NCI-H2171 (cell line): Measurements from ENCODE around the gene LRRC32.

Source experiments
- DNase-seq: peaks from one replicate; lab custom pipeline; 2025; lab: John Stamatoyannopoulos, UW

The LRRC32 gene

GRCh38 chr11:76678321-76678720 is 7.8 kb upstream of the LRRC32 start:
- DNase-seq, result no peak

- DNase-seq, result no peak
Observed at GRCh38 chr11:76677458-76677765, 6.9 kb upstream of the LRRC32 start.

- no peak for DNase-seq
Observed at GRCh38 chr11:76676636-76677457, 6.3 kb upstream of the LRRC32 start.

- no peak for DNase-seq
Observed at GRCh38 chr11:76674517-76675400, 4.2 kb upstream of the LRRC32 start.

- DNase-seq, result no peak
Observed at GRCh38 chr11:76673176-76674142, 2.9 kb upstream of the LRRC32 start.

- DNase-seq, result no peak
Observed at GRCh38 chr11:76672431-76673175, 2.1 kb upstream of the LRRC32 start.

GRCh38 chr11:76671626-76672309 is 1.2 kb upstream of the LRRC32 start:
- no peak for DNase-seq

GRCh38 chr11:76671237-76671592 is 668 bp upstream of the LRRC32 start:
- DNase-seq, result no peak

GRCh38 chr11:76669901-76670484 is 554 bp downstream of the LRRC32 start:
- DNase-seq, result no peak

- DNase-seq, result no peak
Observed at GRCh38 chr11:76668362-76669155, 2.0 kb downstream of the LRRC32 start.

- no peak for DNase-seq
Observed at GRCh38 chr11:76667856-76668255, 2.7 kb downstream of the LRRC32 start.

- no peak for DNase-seq
Observed at GRCh38 chr11:76667271-76667818, 3.2 kb downstream of the LRRC32 start.

- no peak for DNase-seq
Observed at GRCh38 chr11:76666830-76667229, 3.7 kb downstream of the LRRC32 start.

- no peak for DNase-seq
Observed at GRCh38 chr11:76666408-76666807, 4.1 kb downstream of the LRRC32 start.

GRCh38 chr11:76665921-76666351 is 4.6 kb downstream of the LRRC32 start:
- DNase-seq, result no peak

GRCh38 chr11:76665172-76665571 is 5.4 kb downstream of the LRRC32 start:
- DNase-seq, result no peak

GRCh38 chr11:76664578-76665061 is 5.9 kb downstream of the LRRC32 start:
- DNase-seq, result no peak

- no peak for DNase-seq
Observed at GRCh38 chr11:76663912-76664440, 6.6 kb downstream of the LRRC32 start.

GRCh38 chr11:76663486-76663810 is 7.1 kb downstream of the LRRC32 start:
- no peak for DNase-seq
